GM12878 (cell line): ENCODE data around the gene SLC2A5. TPM values are rescaled to one million over a fixed set of nuclear protein-coding genes. Genes with fewer than 3 reads are reported as not detected.

Experiments used
- ATAC-seq: fragments of 200-7000 bp; cut with Tn5 transposase; 3 replicates; pipeline ENCODE4 v1.9.1; 2020; ENCODE audit warnings: mild to moderate bottlenecking, moderate library complexity
- BruUV-seq: library from RNA; stranded (reverse); fragments of 400-500 nt; replicated peaks from 2 replicates; lab custom pipeline; 2021; lab: Mats Ljungman, UMichigan
- CTCF ChIA-PET: fragments of 300-600 bp; sonication (Branson Sonifier 250); formaldehyde crosslinking; extraction: SDS; loops from one replicate; lab custom pipeline; 2021; ENCODE audit warnings: inconsistent platforms; lab: Yijun Ruan, JAX
- POLR2A ChIA-PET: fragments of 350-600 bp; formaldehyde crosslinking; extraction: SDS; loops from one replicate; lab custom pipeline; 2021; ENCODE audit warnings: inconsistent platforms; lab: Charles Lee
- RAD21 ChIA-PET: fragments of 300-600 bp; sonication (Branson Sonifier 250); formaldehyde crosslinking; loops from one replicate; lab custom pipeline; 2023; ENCODE audit warnings: antibody characterized with exemption; ENCODE audit not compliant: unreplicated experiment; lab: Charles Lee
- SMC1A ChIA-PET: fragments of 300-600 bp; sonication (Branson Sonifier 250); formaldehyde crosslinking; loops from one replicate; lab custom pipeline; 2023; ENCODE audit not compliant: unreplicated experiment, uncharacterized antibody; lab: Charles Lee
- DNase-seq: peaks from one replicate; pipeline ENCODE4 v3.0.0-alpha.2; 2011; ENCODE audit warnings: low read depth, low spot score
- FAIRE-seq: peaks from 3 replicates; lab custom pipeline; 2011; peaks lifted over from hg19 to GRCh38; lab: Jason Lieb, UNC
- H2AFZ ChIP-seq: 2 replicates; pipeline ENCODE4 v1.6.0; 2011; ENCODE audit warnings: low read depth, low read length, control low read depth; ENCODE audit not compliant: control insufficient read depth
- H3K27ac ChIP-seq: 2 replicates; pipeline ENCODE4 v1.5.1; 2011; ENCODE audit warnings: control low read depth; ENCODE audit not compliant: control insufficient read depth, insufficient read depth
- H3K27me3 ChIP-seq, 2 experiments: replicated peaks in 1 of 2; 2 replicates each; pipeline versions ENCODE4 v1.6.0 to v1.6.1; 2011; ENCODE audit warnings: low read length in 1 of 2; ENCODE audit not compliant: control insufficient read depth in 2 of 2, insufficient read depth in 2 of 2
- H3K36me3 ChIP-seq, 2 experiments: 2 replicates each; pipeline ENCODE4 v1.5.1; 2011; ENCODE audit warnings: low read length in 1 of 2; ENCODE audit not compliant: control insufficient read depth in 2 of 2, insufficient read depth in 2 of 2
- H3K4me1 ChIP-seq: 2 replicates; pipeline ENCODE4 v1.6.1; 2011; ENCODE audit warnings: mild to moderate bottlenecking, low read length, moderate library complexity, mixed read lengths; ENCODE audit not compliant: control insufficient read depth, insufficient read depth
- H3K4me2 ChIP-seq: 2 replicates; pipeline ENCODE4 v1.6.0; 2011; ENCODE audit warnings: control low read depth; ENCODE audit not compliant: control insufficient read depth, insufficient read depth
- H3K4me3 ChIP-seq: fragments of 200-600 bp; sonication (generic); 2 replicates; pipeline ENCODE4 v1.5.1; 2016
- H3K79me2 ChIP-seq: 2 replicates; pipeline ENCODE4 v1.6.0; 2011; ENCODE audit warnings: low read length; ENCODE audit not compliant: control insufficient read depth, insufficient read depth
- H3K9ac ChIP-seq: 2 replicates; pipeline ENCODE4 v1.8.0; 2011; ENCODE audit warnings: low read length, control low read depth, mixed read lengths; ENCODE audit not compliant: control insufficient read depth, insufficient read depth
- H3K9me3 ChIP-seq: replicated peaks from 3 replicates; pipeline ENCODE4 v1.5.1; 2011; ENCODE audit warnings: mild to moderate bottlenecking, low read length; ENCODE audit not compliant: control insufficient read depth, insufficient read depth
- H4K20me1 ChIP-seq: 2 replicates; pipeline ENCODE4 v1.6.0; 2011; ENCODE audit not compliant: control insufficient read depth, insufficient read depth
- HDAC2 ChIP-seq: fragments of 200-600 bp; sonication (generic); IDR thresholded peaks from 2 replicates; pipeline ENCODE4 v1.6.1; 2017
- IKZF1 ChIP-seq: fragments of 450-650 bp; conservative IDR thresholded peaks from 2 replicates; pipeline ENCODE4 v1.6.1; 2017; ENCODE audit warnings: antibody characterized with exemption, mild to moderate bottlenecking
- JUNB ChIP-seq: IDR thresholded peaks from 2 replicates; pipeline ENCODE4 v1.6.1; 2016; ENCODE audit warnings: antibody characterized with exemption, mild to moderate bottlenecking
- POU2F2 ChIP-seq: IDR thresholded peaks from 3 replicates; pipeline ENCODE4 v1.6.1; 2011; ENCODE audit warnings: low read depth, mild to moderate bottlenecking, low read length, borderline replicate concordance
- RUNX3 ChIP-seq: IDR thresholded peaks from 2 replicates; pipeline ENCODE4 v1.6.1; 2012; ENCODE audit warnings: low read length, inconsistent platforms
- SMARCA5 ChIP-seq: fragments of 450-650 bp; IDR thresholded peaks from 2 replicates; pipeline ENCODE4 v1.6.1; 2017; ENCODE audit warnings: mild to moderate bottlenecking
- SPI1 ChIP-seq: IDR thresholded peaks from 2 replicates; pipeline ENCODE4 v1.6.1; 2011; ENCODE audit warnings: low read depth, mild to moderate bottlenecking, low read length, moderate library complexity, borderline replicate concordance; ENCODE audit not compliant: insufficient read depth
- ZNF274 ChIP-seq: IDR thresholded peaks from one replicate; pipeline ENCODE4 v1.8.0; 2011; ENCODE audit not compliant: insufficient read length, insufficient read depth
- WGBS: methylation state at CpG from one replicate; pipeline ENCODE4 v1.1.6; 2016; ENCODE audit warnings: low lambda C conversion rate; ENCODE audit not compliant: insufficient replicate concordance, insufficient coverage; ENCODE audit errors: missing lambda C conversion rate; 5-methylcytosine and 5-hydroxymethylcytosine counted together
- in situ Hi-C: fragments of 300-500 bp; cut with MboI; formaldehyde crosslinking; loops from 9 replicates; pipeline ENCODE4 v1.14.3; 2018; ENCODE audit warnings: mixed read lengths
- intact Hi-C: fragments of 100-400 bp; cut with micrococcal nuclease; formaldehyde crosslinking; loops from one replicate; pipeline ENCODE4 v1.14.2; 2022; ENCODE audit not compliant: unreplicated experiment
- polyA plus RNA-seq, 11 experiments: library from polyadenylated mRNA; depleted of rRNA in 4 of 11; unstranded in 6 of 11; stranded (reverse) in 5 of 11; fragments of >200 nt; fragmentation: Nextera tagmentation in 4 of 11; fragmentation: Illumina TruSeq in 1 of 11; extraction: Ambion mirVana in 4 of 11; extraction: Trizol in 1 of 11; gene quantifications; 1 replicate in 1 of 11; 2 replicates in 10 of 11; pipeline versions ENCODE4 v1.2.1 to v1.2.3, GENCODE V29; 2011 to 2016; ENCODE audit warnings: inconsistent platforms in 2 of 11, missing spikeins in 2 of 11, low read depth in 1 of 11
- total RNA-seq, 4 experiments: library from RNA; depleted of rRNA in 3 of 4; stranded (reverse); fragments of >200 nt in 3 of 4; fragmentation: Illumina TruSeq in 1 of 4; extraction: Trizol in 1 of 4; gene quantifications; 2 replicates each; pipeline versions ENCODE4 v1.2.1 to v1.2.3, GENCODE V29; 2013 to 2021
- TF ChIP-seq, protein P1 (sequence below): fragments of 450-650 bp; IDR thresholded peaks from 2 replicates; pipeline ENCODE4 v1.6.1; 2018; ENCODE audit warnings: borderline replicate concordance, mild to moderate bottlenecking; ENCODE audit not compliant: partially characterized antibody
- TF ChIP-seq, protein P2 (sequence below): IDR thresholded peaks from 2 replicates; pipeline ENCODE4 v1.6.1; 2012; ENCODE audit warnings: low read depth, low read length, improper control_type of control experiment

SLC2A5 gene
- total and polyA plus RNA-seq, 10 of the 15 experiments (the other 5 are each of a cell fraction or from before 2014, with no cell fraction given), result 4.5 to 76.6 (median 23.9) TPM

DNA sequence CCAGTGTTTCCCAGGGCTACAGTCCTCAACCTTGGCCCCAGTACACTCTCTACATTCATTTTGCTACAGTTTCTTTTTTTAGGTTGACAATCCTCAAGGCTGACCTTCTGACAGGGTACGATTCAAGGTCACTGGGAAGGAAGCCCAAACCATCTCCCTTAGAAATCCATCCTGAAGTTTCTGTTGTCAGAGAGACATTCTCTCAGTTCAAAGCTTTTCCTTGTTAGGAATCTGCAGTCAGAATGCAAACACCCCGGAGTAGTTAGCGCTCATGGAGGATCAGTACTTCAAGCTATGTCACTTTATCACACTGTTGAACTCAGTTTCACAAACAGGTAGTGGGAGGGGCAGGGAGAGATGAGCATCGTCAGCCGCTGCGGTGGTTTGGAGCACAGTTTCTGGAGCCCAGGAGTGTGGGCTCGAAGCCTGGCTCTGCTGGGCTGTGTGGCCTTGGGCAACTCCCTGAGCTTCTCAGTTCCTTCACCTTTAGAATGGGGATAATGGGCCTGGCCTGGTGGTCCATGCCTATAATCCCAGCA is 4.2 kb downstream of the SLC2A5 start:
- Histone ChIP-seq H3K79me2 (peaks cover 67% of the 10 kb centered on the region), H3K4me1 (peaks cover 38% of the 10 kb centered on the region), H3K9ac (peak overlapping the region; percentile 24), H3K4me2 (peak overlapping the region; percentile 76), H2AFZ (no peak overlapping the region; the same call in 1 of the 2 replicates), H3K27me3 (no peaks in the 10 kb centered on the region), H3K9me3 (no peaks in the 10 kb centered on the region), H3K36me3 (peaks cover 0 to 3% of the 10 kb centered on the region in 2 experiments; a peak in 1 of 4 replicates), H4K20me1 (no peaks in the 10 kb centered on the region), H3K4me3 (peak overlapping the region; percentile 79), H3K27ac (peak overlapping the region; percentile 50)
- intact Hi-C loops, result no loop called here
- CTCF ChIA-PET, result interaction anchor here (1.0 to 3.4 kb wide), 5 partner anchors 10 to 60 kb away, joined by 3 to 19 read pairs (median 5); no protein-coding TSS in a partner anchor
- no peak for FAIRE-seq
- BruUV-seq, result no TSS peak
- WGBS, result 94% methylated on average over 7 of the region's 7 CpGs
- RAD21 ChIA-PET, result interaction anchor here (0.7 to 1.1 kb wide), 3 partner anchors 9 to 187 kb away, joined by 3 to 4 read pairs (median 3); partner anchors contain the start of gene ENO1
- POLR2A ChIA-PET, result interaction anchor here (0.6 to 7.1 kb wide), 3 partner anchors 14 to 54 kb away, joined by 3 to 45 read pairs (median 3); no protein-coding TSS in a partner anchor
- SMC1A ChIA-PET, result interaction anchor here (1.0 to 5.2 kb wide), 8 partner anchors 9 to 60 kb away, joined by 3 to 59 read pairs (median 4); no protein-coding TSS in a partner anchor
- DNase-seq, result no peak
- TF ChIP-seq JUNB, result no peak
- no peak for TF ChIP-seq ZNF274
- no peak for TF ChIP-seq POU2F2
- TF ChIP-seq HDAC2, result no peak
- TF ChIP-seq SPI1, result peak; percentile 6; the same call in 1 of the 2 replicates
- TF ChIP-seq, protein P1, sequence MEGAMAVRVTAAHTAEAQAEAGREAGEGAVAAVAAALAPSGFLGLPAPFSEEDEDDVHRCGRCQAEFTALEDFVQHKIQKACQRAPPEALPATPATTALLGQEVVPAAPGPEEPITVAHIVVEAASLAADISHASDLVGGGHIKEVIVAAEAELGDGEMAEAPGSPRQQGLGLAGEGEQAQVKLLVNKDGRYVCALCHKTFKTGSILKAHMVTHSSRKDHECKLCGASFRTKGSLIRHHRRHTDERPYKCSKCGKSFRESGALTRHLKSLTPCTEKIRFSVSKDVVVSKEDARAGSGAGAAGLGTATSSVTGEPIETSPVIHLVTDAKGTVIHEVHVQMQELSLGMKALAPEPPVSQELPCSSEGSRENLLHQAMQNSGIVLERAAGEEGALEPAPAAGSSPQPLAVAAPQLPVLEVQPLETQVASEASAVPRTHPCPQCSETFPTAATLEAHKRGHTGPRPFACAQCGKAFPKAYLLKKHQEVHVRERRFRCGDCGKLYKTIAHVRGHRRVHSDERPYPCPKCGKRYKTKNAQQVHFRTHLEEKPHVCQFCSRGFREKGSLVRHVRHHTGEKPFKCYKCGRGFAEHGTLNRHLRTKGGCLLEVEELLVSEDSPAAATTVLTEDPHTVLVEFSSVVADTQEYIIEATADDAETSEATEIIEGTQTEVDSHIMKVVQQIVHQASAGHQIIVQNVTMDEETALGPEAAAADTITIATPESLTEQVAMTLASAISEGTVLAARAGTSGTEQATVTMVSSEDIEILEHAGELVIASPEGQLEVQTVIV, result no peak
- TF ChIP-seq IKZF1, result peak; percentile 23; the same call in 1 of the 2 replicates
- TF ChIP-seq RUNX3, result no peak
- TF ChIP-seq SMARCA5, result peak; percentile 44; the same call in 1 of the 2 replicates
- TF ChIP-seq, protein P2, sequence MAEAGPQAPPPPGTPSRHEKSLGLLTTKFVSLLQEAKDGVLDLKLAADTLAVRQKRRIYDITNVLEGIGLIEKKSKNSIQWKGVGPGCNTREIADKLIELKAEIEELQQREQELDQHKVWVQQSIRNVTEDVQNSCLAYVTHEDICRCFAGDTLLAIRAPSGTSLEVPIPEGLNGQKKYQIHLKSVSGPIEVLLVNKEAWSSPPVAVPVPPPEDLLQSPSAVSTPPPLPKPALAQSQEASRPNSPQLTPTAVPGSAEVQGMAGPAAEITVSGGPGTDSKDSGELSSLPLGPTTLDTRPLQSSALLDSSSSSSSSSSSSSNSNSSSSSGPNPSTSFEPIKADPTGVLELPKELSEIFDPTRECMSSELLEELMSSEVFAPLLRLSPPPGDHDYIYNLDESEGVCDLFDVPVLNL, result no peak
- TF ChIP-seq, all 136 proteins: peak for 3
- in situ Hi-C loops, result no loop called here
- ATAC-seq, result peak; percentile 5
